Adipose tissue (tissue), 3 donors: Measurements from ENCODE around the gene PNCK. TPM values are rescaled to one million over a fixed set of nuclear protein-coding genes. Genes with fewer than 3 reads are reported as not detected.
"Not testable (repeated sequence)": the region's sequence is repeated elsewhere in the genome, so short reads cannot be mapped to it uniquely, and the experiment has no call there.

Experiments
- H3K27ac ChIP-seq: one replicate; pipeline ENCODE4 v1.5.1; 2013; ENCODE audit warnings: low read depth, low read length
- WGBS, 3 donors: extraction: QIAGEN DNeasy Blood & Tissue Kit; methylation state at CpG; one replicate each; pipeline ENCODE4 v1.1.7; 2013; 5-methylcytosine and 5-hydroxymethylcytosine counted together
- polyA plus RNA-seq, 3 donors: library from polyadenylated mRNA; stranded (reverse); fragments of 200-250 nt; gene quantifications; one replicate each; pipeline ENCODE4 v1.2.3, GENCODE V29; 2013
- donor health status: healthy with polysubstance abuse.
- donor health status: Bipolar disorder and iron deficiency.
- donor health status: healthy.

PNCK gene
- 1 to 10 TPM in 2 of 3 donors, under 1 TPM in 1; 0.64 to 1.5 (median 1.5) TPM for polyA plus RNA-seq

GRCh38 chrX:153673428-153674218, at the start of gene PNCK:
TSS of gene PNCK (minus strand) at chrX:153673813. CDS start at chrX:153673076, 737 bp downstream.
- 10 to 48% (median 46%) methylated on average over 6 to 64 of the region's 98 CpGs for WGBS, 3 donors
- no peak within 1 kb of the TSS for H3K27ac ChIP-seq

GRCh38 chrX:153722704-153723350, 49.2 kb upstream of the PNCK start:
- no peak overlapping the region for H3K27ac ChIP-seq
- WGBS, 3 donors: 19 to 54% (median 30%) methylated on average over 11 to 12 of the region's 12 CpGs

GRCh38 chrX:153719701-153720100, 46.1 kb upstream of the PNCK start:
- no peak overlapping the region for H3K27ac ChIP-seq
- WGBS, 3 donors: 28 to 92% (median 82%) methylated on average over 2 of the region's 2 CpGs

- no peak overlapping the region for H3K27ac ChIP-seq
- WGBS, 3 donors: 35 to 90% (median 73%) methylated on average over 2 of the region's 2 CpGs
Observed at GRCh38 chrX:153719238-153719637, 45.6 kb upstream of the PNCK start.

GRCh38 chrX:153717445-153717844, 43.8 kb upstream of the PNCK start:
- 90 to 92% (median 91%) methylated on average over 9 of the region's 9 CpGs for WGBS, 3 donors

DNA sequence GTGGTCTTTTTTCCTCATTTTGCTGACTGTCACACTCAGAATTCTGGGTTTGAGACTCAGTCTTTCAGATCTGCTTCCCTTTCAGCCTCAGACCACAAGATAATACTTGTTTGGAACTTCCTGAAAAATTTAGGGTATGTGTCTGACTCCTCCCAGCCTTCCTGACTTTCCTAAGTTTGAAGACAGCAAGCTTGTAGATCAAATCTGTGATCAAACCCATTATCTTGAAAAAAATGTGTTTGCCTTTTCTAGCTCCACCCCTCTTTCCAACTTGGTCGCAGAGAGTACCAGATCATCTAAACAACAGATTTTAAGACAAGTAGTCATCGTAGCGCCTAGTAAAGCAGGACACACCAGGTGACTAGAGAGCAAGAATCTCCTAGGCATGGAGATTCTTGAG, 40.6 kb upstream of the PNCK start:
- WGBS, 3 donors: 78 to 92% (median 87%) methylated on average over 3 of the region's 3 CpGs
- H3K27ac ChIP-seq: no peak overlapping the region

More at GRCh38 chrX:153717445-153717844, 43.8 kb upstream of the PNCK start:
- no peak overlapping the region for H3K27ac ChIP-seq

GRCh38 chrX:153709726-153710674, 36.4 kb upstream of the PNCK start:
- H3K27ac ChIP-seq: no peak overlapping the region
- WGBS, 3 donors: 85 to 87% (median 86%) methylated on average over 21 to 27 of the region's 27 CpGs

DNA sequence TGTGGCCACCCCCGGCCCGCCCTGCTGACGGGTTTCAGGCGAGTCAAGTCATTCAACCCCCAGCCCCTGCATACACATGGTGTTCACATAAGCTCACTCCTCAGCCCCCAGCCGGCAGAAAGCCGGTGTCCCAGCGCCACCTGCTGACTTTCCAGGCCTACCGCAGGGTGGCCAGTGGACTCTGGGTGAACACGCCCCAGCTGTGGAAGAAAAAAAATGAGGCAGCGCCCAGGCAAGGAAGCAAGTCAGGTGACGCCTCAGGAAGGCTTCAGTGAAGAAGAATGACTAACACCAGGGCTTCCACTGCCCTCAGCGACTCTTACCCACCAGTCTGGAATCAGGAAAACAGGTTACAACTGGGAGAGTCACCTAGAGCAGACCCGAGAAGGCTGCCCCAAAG, 34.8 kb upstream of the PNCK start:
- WGBS, 3 donors: 17 to 35% (median 22%) methylated on average over 12 to 13 of the region's 13 CpGs
- no peak overlapping the region for H3K27ac ChIP-seq

- no peak overlapping the region for H3K27ac ChIP-seq
- 91 to 96% (median 91%) methylated on average over 3 to 6 of the region's 6 CpGs for WGBS, 3 donors
Observed at GRCh38 chrX:153707406-153707805, 33.8 kb upstream of the PNCK start.

DNA sequence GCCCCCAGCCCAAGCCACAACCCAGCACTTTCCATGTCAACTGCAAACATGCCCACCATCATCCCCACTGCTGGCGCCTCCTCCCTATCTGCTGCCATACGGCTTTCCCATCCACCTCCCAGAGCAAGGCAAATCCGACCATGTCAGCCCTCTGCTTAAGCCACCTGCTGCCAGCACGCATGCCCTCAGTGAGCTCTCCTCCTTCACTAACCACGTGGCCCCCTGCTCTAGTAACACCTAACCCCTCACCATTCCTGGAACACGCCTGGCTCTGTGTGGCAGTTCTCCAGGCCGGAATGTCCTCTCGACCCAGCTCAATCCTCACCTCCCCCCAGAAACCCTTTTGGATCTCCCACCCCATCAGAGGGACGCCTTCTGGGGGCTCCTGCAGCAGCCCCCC, 33.2 kb upstream of the PNCK start:
- H3K27ac ChIP-seq: no peak overlapping the region
- WGBS, 3 donors: 82 to 91% (median 90%) methylated on average over 9 of the region's 9 CpGs

- H3K27ac ChIP-seq: not testable (repeated sequence)
- WGBS, 3 donors: 80 to 92% (median 84%) methylated on average over 9 to 18 of the region's 18 CpGs
Observed at GRCh38 chrX:153705403-153706060, 31.9 kb upstream of the PNCK start.

- H3K27ac ChIP-seq: not testable (repeated sequence)
- 75 to 93% (median 84%) methylated on average over 6 to 11 of the region's 12 CpGs for WGBS, 3 donors
Observed at GRCh38 chrX:153704631-153705402, 31.2 kb upstream of the PNCK start.

DNA sequence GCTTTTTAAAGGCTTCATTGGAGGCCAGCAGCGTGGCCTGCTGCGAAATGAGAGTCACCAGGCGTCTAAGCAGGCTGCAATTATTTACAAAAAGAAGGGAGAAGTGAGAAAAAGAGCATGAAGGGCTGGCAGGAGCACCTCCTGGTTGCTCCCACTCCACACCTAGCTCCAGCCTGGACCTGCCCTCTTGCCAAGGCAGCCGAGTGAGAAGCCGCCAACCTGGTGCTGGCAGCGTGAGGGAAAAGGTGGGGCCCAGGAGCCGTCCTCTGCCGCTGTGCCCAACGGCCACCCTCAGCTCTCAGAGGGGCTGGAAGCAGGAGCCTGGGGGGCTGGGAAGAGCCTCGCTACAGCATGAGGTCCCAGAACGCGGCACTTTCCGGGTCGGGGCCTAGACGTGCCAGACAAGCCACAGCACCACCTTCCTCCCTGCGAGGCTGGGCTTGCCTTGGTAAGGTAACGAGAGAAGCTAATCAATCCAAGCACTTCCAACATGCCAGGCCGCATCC, 30.5 kb upstream of the PNCK start:
- WGBS, 3 donors: 83 to 94% (median 87%) methylated on average over 17 to 18 of the region's 18 CpGs
- no peak overlapping the region for H3K27ac ChIP-seq

GRCh38 chrX:153703036-153703370, 29.4 kb upstream of the PNCK start:
- no peak overlapping the region for H3K27ac ChIP-seq
- 25 to 73% (median 73%) methylated on average over 10 to 16 of the region's 16 CpGs for WGBS, 3 donors

DNA sequence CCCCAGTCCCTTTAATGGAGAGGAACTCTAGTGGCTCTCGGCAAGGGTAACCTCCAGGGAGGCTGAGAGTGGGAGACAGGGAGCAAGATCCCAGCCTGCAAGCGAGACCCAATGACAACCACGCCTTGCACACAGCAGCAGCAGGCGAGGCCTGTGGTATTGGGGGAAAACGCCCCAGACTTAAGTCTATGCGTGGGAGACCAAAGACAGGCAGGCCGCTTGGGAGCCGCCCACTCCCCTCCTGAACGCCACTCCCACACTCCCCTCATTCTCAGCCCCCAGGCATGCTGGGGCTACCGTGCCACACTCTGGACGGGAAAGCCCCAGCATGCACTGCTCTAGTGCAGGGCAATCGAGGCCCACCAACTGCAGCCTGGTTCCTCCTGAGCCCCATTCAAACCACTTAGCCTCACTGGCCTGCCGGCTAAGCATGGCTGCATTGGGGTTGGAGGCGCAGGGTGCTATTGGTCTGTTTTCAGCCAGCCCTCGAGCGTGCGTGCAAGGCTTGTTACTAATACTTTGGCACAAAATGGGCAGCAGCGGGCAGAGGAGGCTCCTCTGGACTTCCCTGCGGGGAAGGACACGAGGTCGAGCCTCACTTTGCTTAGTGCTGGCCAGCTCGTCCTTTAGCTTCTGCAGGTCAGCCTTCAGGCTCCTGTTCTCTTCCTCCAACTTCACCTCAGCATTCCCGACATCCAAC, 28.9 kb upstream of the PNCK start:
- H3K27ac ChIP-seq: no peak overlapping the region
- WGBS, 3 donors: 75 to 81% (median 79%) methylated on average over 13 to 23 of the region's 23 CpGs

GRCh38 chrX:153701706-153702105, 28.1 kb upstream of the PNCK start:
- WGBS, 3 donors: 89 to 97% (median 93%) methylated on average over 8 to 12 of the region's 12 CpGs
- no peak overlapping the region for H3K27ac ChIP-seq

DNA sequence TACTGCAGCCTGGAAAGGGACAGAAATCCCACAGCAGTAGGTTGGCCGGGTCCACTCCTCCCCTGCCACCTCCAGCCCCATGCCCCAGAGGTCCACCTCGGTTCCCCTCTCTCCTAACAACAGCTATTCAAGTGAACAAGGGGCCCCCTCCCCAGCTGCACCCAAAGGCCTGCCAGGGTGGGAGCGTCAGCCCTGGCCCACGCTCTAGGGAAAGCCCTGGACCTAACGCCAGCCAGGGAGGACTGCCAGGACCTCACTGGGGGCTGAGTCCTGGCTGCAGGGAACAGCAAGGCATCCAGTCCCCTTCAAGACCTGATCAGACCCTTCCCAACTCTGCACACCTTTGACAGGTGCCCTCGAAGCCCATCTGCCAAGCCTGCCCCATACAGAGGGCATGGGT, 27.4 kb upstream of the PNCK start:
- 73 to 98% (median 88%) methylated on average over 3 to 6 of the region's 6 CpGs for WGBS, 3 donors
- H3K27ac ChIP-seq: no peak overlapping the region
